ENCODE measurements around the gene IL6R.

IL6R gene

DNA sequence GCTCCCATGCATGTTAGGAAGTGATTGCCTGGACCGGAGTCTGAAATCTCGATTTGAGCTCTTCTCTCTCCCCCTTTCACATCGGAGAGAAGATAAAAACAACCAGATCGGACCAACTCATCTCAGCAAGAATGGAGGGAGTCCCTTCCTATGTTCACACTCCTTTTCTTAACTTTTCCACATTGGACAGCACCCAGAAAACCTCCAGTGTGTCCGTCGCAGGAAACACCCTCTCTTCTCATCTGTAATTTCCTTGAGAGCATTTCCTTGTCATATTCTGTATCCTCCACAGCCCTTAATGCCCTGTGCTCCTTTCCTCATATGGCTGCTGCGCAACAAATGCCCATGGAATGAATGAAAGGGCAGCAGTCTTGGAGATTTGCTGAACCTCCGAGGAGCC is 95.4 kb downstream of the IL6R start:
- TF ChIP-seq, protein P1, sequence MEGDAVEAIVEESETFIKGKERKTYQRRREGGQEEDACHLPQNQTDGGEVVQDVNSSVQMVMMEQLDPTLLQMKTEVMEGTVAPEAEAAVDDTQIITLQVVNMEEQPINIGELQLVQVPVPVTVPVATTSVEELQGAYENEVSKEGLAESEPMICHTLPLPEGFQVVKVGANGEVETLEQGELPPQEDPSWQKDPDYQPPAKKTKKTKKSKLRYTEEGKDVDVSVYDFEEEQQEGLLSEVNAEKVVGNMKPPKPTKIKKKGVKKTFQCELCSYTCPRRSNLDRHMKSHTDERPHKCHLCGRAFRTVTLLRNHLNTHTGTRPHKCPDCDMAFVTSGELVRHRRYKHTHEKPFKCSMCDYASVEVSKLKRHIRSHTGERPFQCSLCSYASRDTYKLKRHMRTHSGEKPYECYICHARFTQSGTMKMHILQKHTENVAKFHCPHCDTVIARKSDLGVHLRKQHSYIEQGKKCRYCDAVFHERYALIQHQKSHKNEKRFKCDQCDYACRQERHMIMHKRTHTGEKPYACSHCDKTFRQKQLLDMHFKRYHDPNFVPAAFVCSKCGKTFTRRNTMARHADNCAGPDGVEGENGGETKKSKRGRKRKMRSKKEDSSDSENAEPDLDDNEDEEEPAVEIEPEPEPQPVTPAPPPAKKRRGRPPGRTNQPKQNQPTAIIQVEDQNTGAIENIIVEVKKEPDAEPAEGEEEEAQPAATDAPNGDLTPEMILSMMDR (IDR thresholded peaks at IDR 0.05; ENCODE audit: insufficient read depth, low read depth, low read length, missing control alignments), result no peak

DNA sequence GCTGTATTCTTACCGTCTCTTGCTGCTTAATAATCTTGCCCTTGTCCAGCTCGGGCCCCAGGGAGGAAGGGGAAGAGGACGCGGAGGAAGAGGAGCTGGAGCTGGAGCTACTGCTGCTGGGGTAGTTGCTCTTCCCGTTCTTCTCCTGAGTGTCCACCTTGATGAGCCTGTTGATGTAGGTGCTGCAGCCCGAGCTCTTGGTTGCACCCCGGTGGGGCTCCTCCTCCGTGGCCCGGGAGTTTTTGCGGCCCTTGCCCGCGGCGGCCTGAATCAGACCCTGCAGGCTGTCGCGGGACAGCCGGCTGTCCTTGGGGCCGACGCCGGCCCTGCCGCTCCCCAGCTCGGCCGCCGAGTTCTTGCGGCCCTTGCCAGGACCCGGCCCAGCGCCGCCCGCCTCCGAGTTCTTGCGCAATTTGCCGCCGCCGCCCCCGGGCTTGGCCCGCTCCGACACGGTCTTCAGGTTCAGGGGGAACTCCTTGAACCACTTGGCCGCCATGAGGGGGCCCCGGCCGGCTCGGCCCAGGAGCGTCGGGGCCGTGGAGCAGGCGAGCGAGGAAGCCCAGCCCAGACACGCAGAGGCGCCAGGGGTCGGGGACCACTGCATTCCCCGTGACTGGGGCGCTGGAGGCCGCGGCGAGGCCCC is 96.4 kb downstream of the IL6R start:
- H3K4me3 ChIP-seq (ENCODE audit: low read depth, low read length), result no peak overlapping the region
- TF ChIP-seq, protein P1 (IDR thresholded peaks at IDR 0.05; ENCODE audit: insufficient read depth, low read depth, low read length, missing control alignments), result no peak
- no peak for DNase-seq (ENCODE audit: low read depth)

More for the DNA sequence above, 95.4 kb downstream of the IL6R start:
- no peak overlapping the region for H3K4me3 ChIP-seq (ENCODE audit: low read depth, low read length)
- no peak for DNase-seq (ENCODE audit: low read depth)

DNA sequence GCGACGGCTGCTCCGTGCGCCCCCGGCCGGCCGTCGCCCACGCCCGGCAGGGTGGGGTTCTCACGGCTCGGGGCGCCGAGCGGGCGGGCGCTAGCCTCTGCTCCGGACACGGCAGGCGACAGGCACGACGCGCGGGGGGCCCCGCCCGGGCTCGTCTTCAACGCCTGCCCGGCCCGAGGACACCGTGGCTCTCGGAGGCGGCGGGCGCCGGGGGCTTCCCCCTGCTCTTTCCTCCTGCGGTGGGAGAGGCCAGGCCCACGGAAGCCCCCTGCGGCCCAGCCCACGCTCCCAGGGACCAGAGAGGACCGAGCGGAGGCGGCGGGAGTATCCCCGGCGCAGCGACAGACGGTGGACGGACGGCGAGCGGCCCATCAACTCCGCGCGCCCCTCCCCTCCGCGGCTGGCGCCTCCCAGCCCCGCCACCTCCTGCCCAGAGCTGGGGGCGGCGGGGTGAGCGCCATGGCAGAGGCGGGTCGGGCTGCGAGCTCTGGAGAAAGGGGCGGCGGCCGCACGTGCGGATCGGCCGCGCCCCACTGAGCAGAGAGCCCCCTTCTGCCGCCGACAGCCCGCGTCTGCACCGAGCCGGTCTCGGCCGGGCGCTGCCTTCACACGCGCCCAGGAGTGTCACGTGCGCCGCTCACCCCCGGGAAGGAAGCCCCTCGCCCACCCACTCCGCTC is 97.1 kb downstream of the IL6R start, which contains the start of the genes SHE and TDRD10:
TSS of gene SHE (minus strand) at position 347 of the 678 bp plus-strand sequence. CDS start 386 bp downstream, outside the sequence.
TSS of gene TDRD10 (plus strand) at position 154 of the 678 bp plus-strand sequence. CDS start 4,685 bp downstream, outside the sequence.
- H3K4me3 ChIP-seq (ENCODE audit: low read depth, low read length), result no peak within 1 kb of the TSS
- no peak for DNase-seq (ENCODE audit: low read depth)
- TF ChIP-seq, protein P1 (IDR thresholded peaks at IDR 0.05; ENCODE audit: insufficient read depth, low read depth, low read length, missing control alignments), result no peak

DNA sequence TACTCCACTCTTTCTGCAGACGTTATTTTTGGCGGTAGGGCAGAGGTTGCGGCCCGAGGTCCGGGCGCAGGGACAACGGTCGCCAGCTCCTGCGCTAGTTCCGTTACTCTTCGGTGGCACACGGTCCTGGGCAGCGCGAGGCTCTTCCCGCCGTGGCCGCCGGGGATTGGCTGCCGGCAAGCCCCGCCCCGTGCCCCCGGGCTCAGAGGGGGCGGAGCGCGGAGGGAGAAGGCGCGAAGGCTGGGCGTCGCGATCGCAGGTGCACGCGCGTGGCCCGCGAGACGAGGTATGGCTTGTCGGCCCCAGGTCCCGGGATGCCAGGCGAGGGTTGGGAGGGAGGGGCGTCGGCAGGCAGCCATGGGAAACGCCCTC is 97.6 kb downstream of the IL6R start:
- TF ChIP-seq, protein P1 (IDR thresholded peaks at IDR 0.05; ENCODE audit: insufficient read depth, low read depth, low read length, missing control alignments), result no peak
- no peak overlapping the region for H3K4me3 ChIP-seq (ENCODE audit: low read depth, low read length)
- DNase-seq (ENCODE audit: low read depth), result no peak

DNA sequence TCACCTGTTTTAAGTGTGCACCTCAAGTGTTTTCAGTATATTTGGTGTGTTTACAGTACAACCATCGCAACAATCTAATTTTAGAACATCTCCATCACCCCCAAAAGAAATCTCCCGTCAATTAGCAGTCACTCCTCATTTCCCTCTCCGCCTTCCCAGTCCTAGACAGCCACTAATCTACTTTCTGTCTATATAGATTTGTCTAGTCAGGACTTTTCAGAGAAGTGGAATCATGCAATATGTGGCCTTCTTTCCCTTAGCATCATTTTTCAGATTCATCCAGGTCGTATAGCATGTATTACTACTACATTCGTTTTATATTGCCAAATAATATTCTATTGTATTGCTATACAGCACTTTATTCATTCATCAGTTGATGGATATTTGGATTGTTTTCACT is 98.8 kb downstream of the IL6R start:
- no peak for DNase-seq (ENCODE audit: low read depth)
- TF ChIP-seq, protein P1 (IDR thresholded peaks at IDR 0.05; ENCODE audit: insufficient read depth, low read depth, low read length, missing control alignments), result no peak

DNA sequence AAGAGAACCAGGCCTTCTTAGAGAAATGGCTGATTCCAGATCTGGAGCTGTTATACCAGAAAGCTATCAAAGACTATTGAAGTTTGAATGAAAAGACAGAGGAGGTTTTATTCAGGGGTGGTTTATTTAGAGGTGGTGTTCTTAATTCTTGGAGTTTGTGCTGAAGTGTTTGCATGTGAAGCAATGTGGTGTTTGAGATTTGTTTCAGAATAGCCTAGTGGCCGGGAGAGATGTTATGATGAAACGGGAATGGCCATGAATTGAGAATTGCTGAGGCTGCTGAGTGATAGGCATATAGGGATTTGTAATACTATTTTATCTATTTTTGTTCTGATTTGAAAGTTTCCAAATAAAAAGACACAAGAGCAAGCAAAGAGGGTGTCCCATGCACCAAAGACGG is 107.6 kb downstream of the IL6R start:
- TF ChIP-seq, protein P1 (IDR thresholded peaks at IDR 0.05; ENCODE audit: insufficient read depth, low read depth, low read length, missing control alignments), result no peak
- no peak for DNase-seq (ENCODE audit: low read depth)
- H3K4me3 ChIP-seq (ENCODE audit: low read depth, low read length), result no peak overlapping the region

More for the DNA sequence above, 98.8 kb downstream of the IL6R start:
- no peak overlapping the region for H3K4me3 ChIP-seq (ENCODE audit: low read depth, low read length)

Measured in GM12865 (cell line).